NCI-H1105 (cell line): ENCODE data around the gene SEPHS2.
"Not testable (repeated sequence)": the region's sequence is repeated elsewhere in the genome, so short reads cannot be mapped to it uniquely, and the experiment has no call there.

Experiments
- DNase-seq: peaks from one replicate; lab custom pipeline; 2025; lab: John Stamatoyannopoulos, UW

The SEPHS2 gene

DNA sequence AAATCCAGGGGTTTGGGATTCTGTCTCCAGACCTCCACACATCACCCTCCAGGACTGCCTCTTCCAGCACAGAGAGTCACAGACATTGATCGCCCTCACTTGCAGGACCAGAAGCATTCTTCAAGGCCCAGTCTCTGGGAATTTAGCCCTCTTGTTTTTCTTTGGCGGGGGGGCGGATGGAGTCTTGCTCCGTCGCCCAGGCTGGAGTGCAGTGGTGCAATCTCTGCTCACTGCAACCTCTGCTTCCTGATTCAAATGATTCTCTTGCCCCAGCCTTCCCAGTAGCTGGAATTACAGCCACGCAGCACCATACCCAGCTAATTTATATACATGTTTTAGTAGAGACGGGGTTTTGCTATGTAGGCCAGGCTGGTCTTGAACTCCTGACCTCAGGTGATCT, 18.4 kb upstream of the SEPHS2 start:
- DNase-seq: no peak

DNA sequence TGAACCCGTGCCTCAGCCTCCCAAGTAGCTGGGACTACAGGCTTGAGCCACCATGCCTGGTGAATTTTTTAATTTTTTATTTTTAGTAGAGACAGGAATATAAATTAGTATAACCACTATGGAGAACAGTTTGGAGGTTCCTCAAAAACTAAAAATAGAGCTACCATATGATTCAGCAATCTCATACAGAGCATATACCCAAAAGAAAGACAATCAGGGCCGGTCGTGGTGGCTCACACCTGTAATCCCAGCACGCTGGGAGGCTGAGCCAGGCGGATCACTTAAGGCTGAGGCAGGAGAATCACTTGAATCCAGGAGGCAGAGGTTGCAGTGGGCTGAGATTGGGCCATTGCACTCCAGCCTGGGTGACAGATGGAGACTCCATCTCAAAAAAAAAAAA, 15.8 kb upstream of the SEPHS2 start:
- DNase-seq: not testable (repeated sequence)

DNA sequence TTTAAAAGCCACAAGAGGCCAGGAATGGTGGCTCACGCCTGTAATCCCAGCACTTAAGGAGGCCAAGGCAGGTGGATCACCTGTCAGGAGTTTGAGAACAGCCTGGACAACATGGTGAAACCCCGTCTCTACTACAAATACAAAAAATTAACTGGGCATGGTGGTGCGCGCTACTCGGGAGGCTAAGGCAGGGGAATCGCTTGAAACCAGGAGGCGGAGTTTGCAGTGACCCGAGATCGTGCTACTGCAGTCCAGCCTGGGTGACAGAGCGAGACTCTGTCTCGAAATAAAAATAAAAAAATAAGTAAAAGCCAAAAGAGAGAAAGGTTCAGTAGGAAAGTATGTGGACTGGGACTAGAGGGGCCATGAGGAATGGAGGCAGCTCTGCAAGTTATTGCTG, 13.8 kb upstream of the SEPHS2 start:
- no peak for DNase-seq

DNA sequence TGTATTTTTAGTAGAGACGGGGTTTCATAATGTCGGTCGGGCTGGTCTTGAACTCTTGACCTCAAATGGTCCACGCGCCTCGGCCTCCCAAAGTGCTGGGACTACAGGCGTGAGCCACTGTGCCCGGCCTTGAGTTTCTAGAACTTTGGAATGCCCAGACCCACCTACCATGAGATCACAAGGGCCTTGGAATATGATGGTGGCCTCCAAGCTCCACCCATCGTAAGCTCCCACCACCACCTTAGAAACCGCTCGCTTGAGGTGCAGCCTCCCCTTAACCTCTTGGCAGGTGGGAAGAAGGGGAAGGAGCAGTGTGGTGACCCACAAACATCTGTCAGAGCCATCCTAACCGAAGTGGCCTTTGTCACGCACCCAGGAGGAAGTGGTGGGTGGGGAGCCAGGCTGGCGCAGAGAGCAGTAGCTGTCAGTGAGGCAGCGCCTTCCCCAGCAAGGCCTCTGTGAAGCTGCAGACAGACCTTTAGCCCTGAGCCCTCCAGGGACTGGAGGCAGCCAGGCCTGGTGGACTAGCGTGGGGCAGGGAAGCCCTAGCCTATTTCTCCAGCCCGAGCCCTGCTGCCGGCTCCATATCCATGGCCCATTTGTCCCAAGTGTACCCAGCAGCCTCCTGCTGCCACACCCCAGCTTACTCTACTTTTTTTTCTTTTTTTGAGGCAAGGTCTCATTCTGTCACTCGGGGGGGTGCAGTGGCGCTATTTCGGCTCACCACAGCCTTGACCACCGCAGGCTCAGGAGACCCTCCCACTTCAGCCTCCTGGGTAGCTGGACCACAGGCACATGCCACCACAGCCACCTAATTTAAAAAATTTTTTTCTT, 13.1 kb upstream of the SEPHS2 start:
- DNase-seq: no peak

DNA sequence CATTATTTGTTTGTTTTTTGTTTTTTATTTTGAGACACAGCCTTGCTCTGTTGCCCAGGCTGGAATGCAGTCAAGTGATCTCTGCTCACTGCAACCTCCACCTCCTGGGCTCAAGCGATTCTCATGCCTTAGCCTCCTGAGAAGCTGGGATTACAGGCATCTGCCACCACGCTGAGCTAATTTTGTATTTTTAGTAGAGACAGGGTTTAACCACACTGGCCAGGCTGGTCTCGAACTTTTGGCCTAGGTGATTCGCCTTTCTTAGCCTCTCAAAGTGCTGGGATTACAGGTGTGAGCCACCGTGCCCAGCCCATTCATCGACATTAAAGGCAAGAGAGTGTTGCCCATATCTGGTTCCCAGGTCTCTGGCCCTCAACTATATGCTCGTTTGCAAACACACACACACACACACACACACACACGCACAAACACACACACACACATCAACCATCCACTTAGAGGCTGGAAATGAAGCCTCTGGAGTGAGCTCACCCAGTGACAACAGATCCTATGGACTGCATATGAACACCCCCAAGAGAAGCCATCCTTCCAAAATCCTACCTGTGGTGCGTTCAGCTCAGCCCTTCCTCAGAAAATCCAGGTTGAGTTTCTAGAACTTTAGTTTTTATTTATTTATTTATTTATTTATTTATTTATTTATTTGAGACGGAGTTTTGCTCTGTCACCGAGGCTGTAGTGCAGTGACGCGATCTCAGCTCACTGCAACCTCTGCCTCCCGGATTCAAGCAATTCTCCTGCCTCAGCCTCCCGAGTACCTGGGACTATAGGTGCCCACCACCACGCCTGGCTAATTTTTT, 12.3 kb upstream of the SEPHS2 start:
- DNase-seq: no peak

DNA sequence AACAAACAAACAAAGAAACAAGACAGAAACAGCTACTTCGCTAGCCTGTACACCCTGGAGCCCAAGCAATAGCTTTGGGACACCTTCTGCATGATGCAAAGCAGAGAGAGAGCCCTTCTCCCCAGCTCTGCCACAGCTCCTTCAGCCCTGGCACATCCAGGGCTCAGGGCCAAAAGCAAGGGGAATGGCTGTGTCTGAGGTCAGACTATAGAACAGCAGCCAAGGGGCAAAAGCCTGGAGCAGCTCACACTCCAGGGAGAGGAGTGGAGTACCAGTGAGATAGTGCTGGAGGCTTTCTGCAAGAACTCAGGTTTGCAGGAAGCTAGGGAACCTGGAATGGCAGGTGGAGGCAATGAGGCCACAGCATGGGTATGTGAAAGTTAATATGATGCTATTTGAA, 11.6 kb upstream of the SEPHS2 start:
- no peak for DNase-seq

DNA sequence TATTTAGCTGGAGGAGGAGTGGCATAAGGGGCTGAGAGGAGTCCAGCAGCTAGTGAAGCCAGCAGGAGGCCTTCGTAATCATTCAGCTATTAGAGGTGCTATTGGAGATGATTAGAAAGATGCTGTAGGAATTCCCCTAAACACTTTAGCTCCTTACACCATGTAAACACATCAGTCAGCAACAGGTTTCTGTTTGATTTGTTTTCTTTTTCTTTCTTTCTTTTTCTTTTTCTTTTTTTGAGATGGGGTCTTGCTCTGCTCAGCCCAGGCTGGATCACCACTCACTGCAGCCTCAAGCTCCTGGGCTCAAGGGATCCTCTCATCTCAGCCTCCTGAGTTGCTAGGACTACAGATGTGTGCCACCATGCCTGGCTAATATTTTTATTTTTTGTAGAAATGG, 10.6 kb upstream of the SEPHS2 start:
- DNase-seq: no peak

DNA sequence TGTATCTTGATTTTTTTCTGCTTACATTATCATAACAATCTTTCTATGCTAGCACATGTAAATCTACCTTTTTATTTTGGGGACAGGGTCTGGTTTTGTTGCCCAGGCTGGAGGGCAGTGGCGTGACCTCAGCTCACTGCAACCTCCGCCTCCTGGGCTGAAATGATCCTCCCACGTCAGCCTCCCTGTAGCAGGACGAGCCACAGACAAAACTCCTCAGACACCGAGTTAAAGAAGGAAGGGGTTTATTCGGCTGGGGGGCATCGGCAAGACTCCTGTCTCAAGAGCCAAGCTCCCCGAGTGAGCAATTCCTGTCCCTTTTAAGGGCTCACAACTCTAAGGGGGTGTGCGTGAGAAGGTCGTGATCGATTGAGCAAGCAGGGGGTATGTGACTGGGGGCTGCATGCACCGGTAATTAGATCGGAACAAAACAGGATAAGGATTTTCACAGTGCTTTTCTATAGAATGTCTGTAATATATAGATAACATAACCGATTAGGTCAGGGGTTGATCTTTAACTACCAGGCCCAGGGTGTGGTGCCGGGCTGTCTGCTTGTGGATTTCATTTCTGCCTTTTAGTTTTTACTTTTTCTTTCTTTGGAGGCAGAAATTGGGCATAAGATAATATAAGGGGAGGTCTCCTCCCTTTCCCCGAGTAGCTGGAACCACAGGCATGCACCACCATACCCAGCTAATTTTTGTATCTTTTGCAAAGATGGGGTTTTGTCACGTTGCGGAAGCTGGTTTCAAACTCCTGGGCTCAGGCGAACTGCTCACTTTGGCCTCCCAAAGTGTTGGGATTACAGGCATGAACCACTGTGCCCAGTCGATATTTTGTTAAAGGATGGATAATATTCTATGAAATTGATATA, 7.3 kb upstream of the SEPHS2 start:
- DNase-seq: not testable (repeated sequence)

DNA sequence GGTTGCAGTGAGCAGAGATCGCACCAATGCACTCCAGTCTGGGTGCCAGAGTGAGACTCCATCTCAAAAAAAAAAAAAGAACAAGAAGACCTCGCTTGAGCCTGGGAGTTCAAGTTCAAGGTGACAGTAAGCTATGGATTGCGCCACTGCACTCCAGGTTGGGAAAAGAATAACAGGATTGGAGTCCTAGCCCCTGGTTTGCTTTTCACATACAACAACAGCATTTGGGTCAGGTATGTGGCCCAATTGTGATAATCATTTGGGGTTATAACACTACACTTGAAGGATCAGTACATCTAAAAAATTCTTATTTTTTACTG, 3.4 kb upstream of the SEPHS2 start:
- no peak for DNase-seq

DNA sequence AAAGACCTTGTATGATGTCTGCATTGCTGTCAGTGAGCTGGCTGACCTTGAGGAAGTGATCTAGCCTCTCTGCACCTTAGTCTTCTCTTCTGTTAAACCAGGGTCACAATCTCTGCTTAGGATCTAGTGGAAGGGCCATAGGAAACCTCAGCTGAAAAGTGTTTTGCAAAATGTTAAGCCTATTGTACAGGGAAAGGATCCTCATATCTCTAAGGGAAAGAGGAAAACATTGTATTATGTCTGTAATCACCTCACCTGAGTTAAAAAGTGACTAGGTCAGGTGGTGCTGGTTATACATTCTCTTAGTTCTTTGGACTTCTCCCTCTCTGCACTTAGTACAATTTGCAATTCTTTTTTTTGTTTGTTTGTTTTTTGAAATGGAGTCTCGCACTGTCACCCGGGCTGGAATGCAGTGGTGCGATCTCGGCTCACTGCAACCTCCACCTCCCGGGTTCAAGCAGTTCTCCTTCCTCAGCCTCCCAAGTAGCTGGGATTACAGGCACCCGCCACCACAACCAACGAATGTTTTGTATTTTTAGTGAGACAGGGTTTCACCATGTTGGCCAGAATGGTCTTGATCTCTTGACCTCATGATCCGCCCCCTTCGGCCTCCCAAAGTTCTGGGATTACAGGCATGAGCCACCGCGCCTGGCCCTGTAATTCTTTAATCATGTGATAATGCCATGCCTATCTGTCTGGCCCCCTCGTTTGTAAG, 2.0 kb upstream of the SEPHS2 start:
- no peak for DNase-seq

DNA sequence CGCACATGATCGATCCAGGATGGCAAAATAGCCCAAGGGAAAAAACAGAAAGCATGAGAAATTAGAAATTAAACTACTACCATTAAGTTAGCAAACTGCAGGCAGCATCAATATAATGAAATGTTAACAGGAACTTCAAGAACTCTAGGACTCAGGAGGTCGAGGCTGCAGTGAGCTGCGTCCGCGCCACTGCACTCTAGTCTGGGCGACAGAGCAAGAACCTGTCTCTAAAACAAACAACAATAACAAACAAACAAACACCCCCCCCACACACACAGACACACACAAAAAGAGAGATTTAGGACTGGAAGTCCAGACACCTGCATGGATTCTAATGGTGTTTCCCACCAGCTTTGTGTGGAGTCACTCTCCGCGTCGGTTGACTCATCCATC, 525 bp upstream of the SEPHS2 start:
- no peak for DNase-seq

DNA sequence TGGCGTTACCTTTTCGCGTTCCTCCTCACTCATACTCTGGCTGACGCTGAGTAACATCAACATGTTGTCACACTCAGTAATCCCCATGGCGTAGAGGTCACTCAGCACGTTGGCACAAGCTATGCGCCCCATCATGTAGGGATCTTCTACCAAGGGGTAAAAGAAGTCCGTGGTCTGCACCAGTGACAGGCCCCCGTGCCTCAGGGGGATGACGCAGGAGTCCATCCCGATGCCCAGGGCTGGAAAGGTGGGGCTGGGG, 596 bp downstream of the SEPHS2 start:
- DNase-seq: no peak

DNA sequence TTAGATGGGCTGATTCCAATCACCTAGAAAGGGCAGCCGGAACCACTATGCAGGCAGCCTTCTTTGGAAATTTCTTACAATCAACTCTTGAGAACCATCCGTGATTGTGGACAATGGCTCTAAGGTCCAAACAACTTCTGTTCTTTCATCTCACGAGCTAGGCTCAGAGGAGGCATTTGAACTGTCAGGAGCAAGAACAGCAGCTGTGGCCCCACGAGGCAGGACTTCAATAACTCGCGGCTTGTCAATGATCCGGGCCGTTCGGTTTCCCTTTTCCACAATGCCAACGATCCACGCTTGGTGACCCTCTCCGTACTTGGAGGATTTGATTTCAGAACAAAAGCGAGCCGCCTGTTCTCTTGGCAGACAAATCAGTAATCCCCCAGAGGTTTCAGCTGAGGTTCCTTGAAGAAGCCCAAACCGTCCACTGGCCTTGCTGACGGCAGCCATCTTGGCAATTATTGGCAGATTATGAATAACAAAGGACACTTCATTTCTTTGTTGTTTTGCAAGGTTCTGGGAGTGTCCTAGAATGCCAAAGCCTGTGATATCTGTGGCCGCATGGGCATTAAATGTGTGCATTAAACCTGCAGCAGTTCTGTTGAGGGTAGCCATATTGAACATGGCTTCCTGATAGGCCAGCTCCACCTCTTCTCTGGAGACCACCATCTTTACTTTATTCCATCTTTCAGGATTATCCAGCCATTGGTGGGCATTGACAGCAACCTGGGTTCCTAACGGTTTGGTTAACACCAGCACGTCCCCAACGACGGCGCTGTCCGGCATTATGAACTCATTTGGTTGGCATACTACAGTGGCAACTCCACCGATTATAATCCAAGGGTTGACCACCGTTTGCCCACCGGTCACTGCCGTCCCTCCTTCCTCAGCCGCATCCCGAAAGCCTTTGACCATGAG, 1.2 kb downstream of the SEPHS2 start:
- no peak for DNase-seq

DNA sequence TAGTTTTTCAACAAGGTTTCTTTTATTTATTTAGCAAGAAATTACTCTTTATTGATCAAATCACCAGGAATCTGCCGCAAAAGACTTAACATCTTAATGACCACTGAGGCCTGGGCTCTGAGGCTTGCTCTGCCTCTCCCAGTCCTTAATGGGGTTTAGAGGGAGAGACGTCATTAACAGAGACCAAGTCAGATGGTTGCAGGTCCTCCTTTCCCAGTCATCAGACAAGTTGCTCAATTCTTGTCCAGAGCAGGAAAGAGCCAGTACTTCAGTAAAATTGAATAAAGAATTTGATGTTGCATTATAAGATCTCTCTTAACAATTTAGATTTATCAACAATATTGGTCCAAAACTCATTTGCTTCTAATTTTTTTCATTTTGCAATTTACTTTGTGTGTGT, 2.0 kb downstream of the SEPHS2 start:
- DNase-seq: no peak

DNA sequence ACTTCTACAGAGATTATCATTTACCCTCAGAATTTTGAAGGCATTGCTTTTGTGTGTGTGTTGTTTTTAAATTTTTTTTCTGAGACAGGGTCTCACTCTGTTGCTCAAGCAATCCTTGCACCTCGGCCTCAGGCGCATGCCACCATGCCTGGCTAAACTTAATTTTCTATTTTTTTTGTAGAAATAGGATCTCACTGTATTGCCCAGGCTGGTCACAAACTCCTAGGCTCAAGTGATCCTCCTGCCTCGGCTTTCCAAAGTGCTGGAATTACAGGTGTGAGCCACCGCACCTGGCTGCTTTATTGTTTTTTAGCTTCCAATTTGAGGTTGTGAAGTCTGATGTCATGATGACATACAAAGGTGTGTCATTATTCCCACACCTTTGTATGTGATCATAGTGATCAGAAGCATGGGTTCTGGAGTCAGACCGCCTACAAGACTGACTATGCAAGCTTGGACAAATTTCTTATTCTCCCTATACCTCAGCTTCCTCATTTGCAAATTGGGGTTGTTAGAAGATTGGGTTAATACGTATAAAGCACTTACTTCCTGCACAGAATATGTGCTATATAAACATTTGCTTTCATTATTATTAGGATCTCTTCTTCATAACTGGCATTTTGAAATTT, 5.8 kb downstream of the SEPHS2 start:
- no peak for DNase-seq

DNA sequence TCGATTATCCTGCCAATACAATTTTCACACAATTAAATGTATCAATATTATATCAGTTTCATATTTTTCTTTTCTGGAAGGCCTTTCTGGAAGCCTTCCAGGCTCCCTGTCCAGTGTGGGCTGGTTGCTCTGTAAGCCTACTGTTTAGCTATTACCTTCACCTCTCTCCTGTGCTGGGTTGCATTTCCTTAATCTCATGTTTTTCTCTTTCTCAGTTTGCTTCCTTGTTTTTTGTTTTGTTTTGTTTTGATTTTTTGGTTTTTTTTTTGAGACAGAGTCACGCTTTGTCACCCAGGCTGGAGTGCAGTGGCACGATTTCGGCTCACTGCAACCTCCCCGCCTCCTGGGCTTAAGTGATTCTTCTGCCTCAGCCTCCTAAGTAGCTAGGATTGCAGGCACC, 6.8 kb downstream of the SEPHS2 start:
- no peak for DNase-seq

DNA sequence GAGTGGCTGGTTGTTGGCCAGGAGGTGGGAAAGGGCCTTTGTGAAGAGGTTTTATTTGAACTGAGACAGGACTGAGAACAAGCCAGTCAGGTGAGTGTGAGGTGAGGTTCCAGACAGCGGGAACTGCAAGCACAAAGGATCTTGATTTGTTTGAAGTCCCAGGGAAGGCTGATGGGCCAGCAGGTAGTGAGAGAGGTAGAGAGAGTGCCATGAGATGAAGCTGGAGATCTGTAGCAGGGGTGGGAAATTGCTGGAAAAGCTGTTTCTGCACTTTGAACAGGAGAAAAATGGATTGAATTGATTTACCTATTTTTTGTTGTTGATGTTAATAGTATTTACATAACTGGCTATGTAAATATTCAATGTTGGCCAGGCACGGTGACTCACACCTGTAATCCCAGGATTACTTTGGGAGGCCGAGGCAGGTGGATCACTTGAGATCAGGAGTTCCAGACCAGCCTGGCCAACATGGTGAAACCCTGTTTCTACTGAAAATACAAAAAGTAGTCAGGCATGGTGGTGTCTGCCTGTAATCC, 8.1 kb downstream of the SEPHS2 start:
- no peak for DNase-seq

DNA sequence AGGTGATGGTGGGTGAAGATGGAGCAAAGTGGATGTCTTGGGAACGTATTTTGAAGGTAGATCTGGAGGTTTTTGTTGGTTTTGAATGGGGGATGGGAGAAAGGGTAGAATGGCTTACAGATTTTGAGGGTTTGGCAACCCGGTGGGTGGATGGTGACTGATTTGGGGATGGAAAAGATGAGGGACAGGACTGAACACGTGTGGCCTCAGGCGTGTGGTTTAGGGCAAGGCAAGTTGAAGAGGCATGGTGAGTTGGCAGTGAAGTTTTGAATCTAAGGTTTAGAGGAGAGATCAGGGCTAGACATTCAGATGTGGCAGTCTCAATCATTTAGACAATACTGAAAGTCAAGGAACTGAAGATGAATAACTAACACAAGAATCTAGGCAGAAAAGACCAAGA, 10.8 kb downstream of the SEPHS2 start:
- DNase-seq: no peak

DNA sequence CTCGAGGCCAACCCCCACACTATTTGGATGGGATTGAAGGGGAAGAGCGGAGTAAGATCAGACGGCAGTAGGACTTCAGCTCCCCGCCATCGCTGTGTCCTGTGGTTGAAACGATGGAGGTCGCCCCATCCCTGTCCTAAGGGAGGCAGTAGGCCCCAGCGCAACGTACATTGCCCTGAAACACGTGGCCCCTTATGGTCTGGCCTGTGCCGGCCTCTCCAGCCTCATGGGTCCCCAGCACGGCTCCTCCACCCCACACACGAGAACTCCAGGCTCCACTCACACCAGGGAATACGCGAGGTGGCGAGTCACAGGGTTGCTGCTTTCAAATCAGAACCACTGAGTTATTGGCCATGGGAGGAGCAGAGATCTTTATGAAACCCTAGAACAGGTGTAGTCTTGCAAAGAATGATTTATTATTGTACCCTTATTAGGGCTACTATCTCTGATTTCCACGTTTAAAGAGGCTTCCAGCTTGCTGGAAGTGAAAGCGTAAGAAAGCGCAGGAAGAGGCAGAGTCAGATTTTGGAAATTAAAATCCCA, 15.2 kb downstream of the SEPHS2 start:
- DNase-seq: no peak
